NCI-H2107 treated with DMSO at 0.1 percent for 48 hours (cell line): Measurements from ENCODE around the gene TMC4.
"Not testable (repeated sequence)": the region's sequence is repeated elsewhere in the genome, so short reads cannot be mapped to it uniquely, and the experiment has no call there.

Experiments used
- DNase-seq: peaks from one replicate; lab custom pipeline; 2025; ENCODE audit not compliant: unreplicated experiment; lab: John Stamatoyannopoulos, UW

The TMC4 gene

GRCh38 chr19:54179921-54180461, 7.0 kb upstream of the TMC4 start:
- peak; percentile 74 for DNase-seq

- DNase-seq = no peak
These were observed 6.4 kb upstream of the TMC4 start for GRCh38 chr19:54179262-54179852.

- DNase-seq = peak; percentile 67
These were observed 5.8 kb upstream of the TMC4 start for GRCh38 chr19:54178581-54179261.

- no peak for DNase-seq
These were observed 1.2 kb upstream of the TMC4 start for GRCh38 chr19:54173951-54174834.

- DNase-seq = no peak
These were observed 369 bp upstream of the TMC4 start for GRCh38 chr19:54173359-54173699.

GRCh38 chr19:54171736-54172431, 1.1 kb downstream of the TMC4 start:
- not testable (repeated sequence) for DNase-seq

- DNase-seq = no peak
These were observed 3.7 kb downstream of the TMC4 start for GRCh38 chr19:54169149-54169740.

GRCh38 chr19:54168174-54168917, 4.6 kb downstream of the TMC4 start:
- DNase-seq = peak; percentile 61

- no peak for DNase-seq
These were observed 7.7 kb downstream of the TMC4 start for GRCh38 chr19:54165222-54165621.

- no peak for DNase-seq
These were observed 8.4 kb downstream of the TMC4 start for GRCh38 chr19:54164369-54165068.

- DNase-seq = no peak
These were observed 10.1 kb downstream of the TMC4 start for GRCh38 chr19:54162884-54163283.

GRCh38 chr19:54162241-54162805, 10.6 kb downstream of the TMC4 start:
- DNase-seq = no peak

- peak; percentile 18 for DNase-seq
These were observed 12.1 kb downstream of the TMC4 start for GRCh38 chr19:54160854-54161253.

GRCh38 chr19:54160182-54160811, 12.7 kb downstream of the TMC4 start:
- DNase-seq = no peak

GRCh38 chr19:54159352-54160181, 13.4 kb downstream of the TMC4 start, which contains the start of gene LENG1:
LENG1 (minus strand) TSS chr19:54159721; CDS start chr19:54159695, 26 bp downstream.
- DNase-seq = peak; percentile 98

- DNase-seq = no peak
These were observed 14.1 kb downstream of the TMC4 start for GRCh38 chr19:54158812-54159351.

GRCh38 chr19:54156953-54157352, 16.0 kb downstream of the TMC4 start:
- no peak for DNase-seq
